Body of pancreas (tissue), 4 donors: ENCODE data around the gene OR8G5. TPM values are rescaled to one million over a fixed set of nuclear protein-coding genes. Genes with fewer than 3 reads are reported as not detected.

Experiments used
- ATAC-seq: fragments of 150-250 bp; one replicate; pipeline ENCODE4 v1.9.1; 2016
- DNase-seq, 4 donors: peaks; one replicate each; pipeline ENCODE4 v3.0.0-alpha.2; 2019
- H3K27ac ChIP-seq, 4 donors: fragments of 200-600 bp; sonication (generic); 1 replicate in 3 of 4; 2 replicates in 1 of 4; pipeline versions ENCODE4 v1.5.1 to v1.6.1; 2016 to 2019; ENCODE audit warnings: mild to moderate bottlenecking in 1 of 4, mixed read lengths in 1 of 4, moderate library complexity in 1 of 4
- H3K27me3 ChIP-seq, 2 donors: fragments of 200-600 bp; sonication (generic); one replicate each; pipeline ENCODE4 v1.6.0; 2016; ENCODE audit warnings: mild to moderate bottlenecking in 1 of 2
- H3K36me3 ChIP-seq, 2 donors: fragments of 200-600 bp; sonication (generic); replicated peaks in 1 of 2; 2 replicates each; pipeline ENCODE4 v1.5.1; 2016; ENCODE audit warnings: low read depth in 2 of 2; ENCODE audit not compliant: insufficient read depth in 1 of 2
- H3K4me1 ChIP-seq: fragments of 200-600 bp; sonication (generic); one replicate; pipeline ENCODE4 v1.6.0; 2016
- H3K4me3 ChIP-seq, 2 donors: fragments of 200-600 bp; sonication (generic); 1 replicate in 1 of 2; 2 replicates in 1 of 2; pipeline ENCODE4 v1.5.1; 2016 to 2019
- H3K9me3 ChIP-seq, 3 donors: fragments of 200-600 bp; sonication (generic); 1 replicate in 2 of 3; 2 replicates in 1 of 3; pipeline ENCODE4 v1.5.1; 2016
- POLR2A ChIP-seq, 3 donors: fragments of 450-650 bp; IDR thresholded peaks; one replicate each; pipeline ENCODE4 v1.6.1; 2016; ENCODE audit warnings: antibody characterized with exemption in 3 of 3, mild to moderate bottlenecking in 2 of 3
- WGBS, 2 donors: methylation state at CpG; one replicate each; pipeline ENCODE4 v1.1.5; 2017; 5-methylcytosine and 5-hydroxymethylcytosine counted together
- intact Hi-C: fragments of 100-400 bp; cut with DNase I; formaldehyde crosslinking; loops from one replicate; pipeline ENCODE4 v1.15.1; 2023
- total RNA-seq, 2 donors: library from RNA; depleted of rRNA; stranded (reverse); fragments of >200 nt; gene quantifications; one replicate each; pipeline ENCODE4 v1.1.0, GENCODE V29; 2016
- TF ChIP-seq, protein P1 (sequence below), 7 experiments: fragments of 450-650 bp in 4 of 7; fragments of 200-600 bp in 3 of 7; sonication (generic) in 3 of 7; IDR thresholded peaks; one replicate each; pipeline ENCODE4 v1.5.1; 2016 to 2019; ENCODE audit warnings: antibody characterized with exemption in 7 of 7

Gene OR8G5
- total RNA-seq, 2 donors from 2014 or later, result not detected

- intact Hi-C loops, result no loop called here
- 53 to 62% methylated on average over 3 of the region's 3 CpGs for WGBS, 2 donors
Measured at GRCh38 chr11:124302347-124303125, 46.4 kb downstream of the OR8G5 start.

DNA sequence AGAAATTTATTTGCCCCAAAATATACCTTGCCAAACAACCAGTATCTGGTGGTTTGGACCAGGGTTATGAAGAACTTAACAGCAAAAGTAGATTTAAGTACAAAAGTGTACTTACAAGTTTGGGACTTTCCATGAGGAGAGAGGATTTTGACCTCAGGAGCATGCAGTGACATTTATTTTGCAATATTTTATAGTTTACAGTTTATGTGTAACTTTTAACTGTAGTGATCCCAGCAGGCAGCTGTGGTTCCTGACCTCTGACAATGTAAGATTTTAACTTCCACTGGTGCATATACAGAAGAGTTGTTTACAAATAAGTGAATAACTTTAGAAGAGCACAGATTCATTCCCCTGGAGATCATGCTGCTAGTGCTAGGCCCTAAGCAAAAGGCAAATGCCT is 50.9 kb downstream of the OR8G5 start:
- peaks cover 16% of the 10 kb centered on the region for H3K4me1 ChIP-seq
- H3K36me3 ChIP-seq, result no peaks in the 10 kb centered on the region
- no peak for DNase-seq
- no peaks in the 10 kb centered on the region for H3K9me3 ChIP-seq
- intact Hi-C loops, result no loop called here
- no peaks in the 10 kb centered on the region for H3K27me3 ChIP-seq
- no peak overlapping the region for H3K4me3 ChIP-seq
- no peak overlapping the region for H3K27ac ChIP-seq
- no peak for ATAC-seq
- no peak for TF ChIP-seq POLR2A (IDR thresholded peaks at IDR 0.05)
- TF ChIP-seq, protein P1, sequence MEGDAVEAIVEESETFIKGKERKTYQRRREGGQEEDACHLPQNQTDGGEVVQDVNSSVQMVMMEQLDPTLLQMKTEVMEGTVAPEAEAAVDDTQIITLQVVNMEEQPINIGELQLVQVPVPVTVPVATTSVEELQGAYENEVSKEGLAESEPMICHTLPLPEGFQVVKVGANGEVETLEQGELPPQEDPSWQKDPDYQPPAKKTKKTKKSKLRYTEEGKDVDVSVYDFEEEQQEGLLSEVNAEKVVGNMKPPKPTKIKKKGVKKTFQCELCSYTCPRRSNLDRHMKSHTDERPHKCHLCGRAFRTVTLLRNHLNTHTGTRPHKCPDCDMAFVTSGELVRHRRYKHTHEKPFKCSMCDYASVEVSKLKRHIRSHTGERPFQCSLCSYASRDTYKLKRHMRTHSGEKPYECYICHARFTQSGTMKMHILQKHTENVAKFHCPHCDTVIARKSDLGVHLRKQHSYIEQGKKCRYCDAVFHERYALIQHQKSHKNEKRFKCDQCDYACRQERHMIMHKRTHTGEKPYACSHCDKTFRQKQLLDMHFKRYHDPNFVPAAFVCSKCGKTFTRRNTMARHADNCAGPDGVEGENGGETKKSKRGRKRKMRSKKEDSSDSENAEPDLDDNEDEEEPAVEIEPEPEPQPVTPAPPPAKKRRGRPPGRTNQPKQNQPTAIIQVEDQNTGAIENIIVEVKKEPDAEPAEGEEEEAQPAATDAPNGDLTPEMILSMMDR (IDR thresholded peaks at IDR 0.05), result no peak

More at GRCh38 chr11:124302347-124303125, 46.4 kb downstream of the OR8G5 start:
- DNase-seq (no peak), ATAC-seq (no peak)
- H3K27me3 ChIP-seq, result no peaks in the 10 kb centered on the region
- H3K4me1 ChIP-seq, result no peaks in the 10 kb centered on the region
- no peaks in the 10 kb centered on the region for H3K9me3 ChIP-seq
- TF ChIP-seq, protein P1 (IDR thresholded peaks at IDR 0.05), result no peak
- H3K27ac ChIP-seq, result no peak overlapping the region
- H3K4me3 ChIP-seq, result no peak overlapping the region
- no peaks in the 10 kb centered on the region for H3K36me3 ChIP-seq

GRCh38 chr11:124310721-124311120 is 54.5 kb downstream of the OR8G5 start:
- H3K9me3 ChIP-seq, result no peaks in the 10 kb centered on the region
- no peaks in the 10 kb centered on the region for H3K36me3 ChIP-seq
- no peak overlapping the region for H3K4me3 ChIP-seq
- peaks cover 16% of the 10 kb centered on the region for H3K4me1 ChIP-seq
- ATAC-seq, result no peak
- DNase-seq, result no peak
- TF ChIP-seq, protein P1 (IDR thresholded peaks at IDR 0.05), result no peak
- TF ChIP-seq POLR2A (IDR thresholded peaks at IDR 0.05), result no peak
- peak overlapping the region in 1 of 4 donors; percentile 26 for H3K27ac ChIP-seq
- intact Hi-C loops, result no loop called here
- no peaks in the 10 kb centered on the region for H3K27me3 ChIP-seq

DNA sequence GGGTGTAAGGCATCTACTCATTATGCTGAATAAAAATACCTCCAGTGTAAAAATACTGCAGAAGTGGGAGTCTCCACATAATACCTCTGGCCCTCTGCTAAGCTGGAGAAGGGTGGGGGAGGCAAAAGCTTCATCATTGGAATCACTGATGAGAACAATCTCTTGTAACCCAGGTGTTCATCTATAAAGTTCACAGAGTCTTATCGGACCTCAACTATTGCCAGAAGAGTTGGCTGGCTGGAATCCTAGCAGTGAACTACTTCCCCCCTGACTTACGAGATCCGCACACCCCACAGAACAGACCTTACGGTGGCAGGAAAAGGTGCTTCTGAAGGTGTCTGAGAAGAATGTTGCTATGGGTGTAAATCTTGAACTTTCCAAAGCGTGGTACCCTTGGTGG is 55.1 kb downstream of the OR8G5 start:
- Histone ChIP-seq H3K27ac (peak overlapping the region in 2 of 4 donors; percentile 18 to 26), H3K4me1 (peaks cover 16% of the 10 kb centered on the region), H3K9me3 (no peaks in the 10 kb centered on the region), H3K4me3 (no peak overlapping the region), H3K27me3 (no peaks in the 10 kb centered on the region), H3K36me3 (no peaks in the 10 kb centered on the region)
- WGBS, 2 donors, result 35 to 70% methylated on average over 5 of the region's 5 CpGs
- ATAC-seq (peak; percentile 80), DNase-seq (peak; percentile 28 to 64 (median 46))
- no peak for TF ChIP-seq POLR2A (IDR thresholded peaks at IDR 0.05)
- TF ChIP-seq, protein P1 (IDR thresholded peaks at IDR 0.05), result no peak
- intact Hi-C loops, result no loop called here

GRCh38 chr11:124311670-124312069 is 55.5 kb downstream of the OR8G5 start:
- H3K4me3 ChIP-seq, result no peak overlapping the region
- ATAC-seq (no peak), DNase-seq (no peak)
- no peaks in the 10 kb centered on the region for H3K27me3 ChIP-seq
- intact Hi-C loops, result no loop called here
- H3K4me1 ChIP-seq, result peaks cover 16% of the 10 kb centered on the region
- H3K9me3 ChIP-seq, result no peaks in the 10 kb centered on the region
- no peaks in the 10 kb centered on the region for H3K36me3 ChIP-seq
- H3K27ac ChIP-seq, result peak overlapping the region in 2 of 4 donors; percentile 18 to 23
- TF ChIP-seq, protein P1 (IDR thresholded peaks at IDR 0.05), result no peak
- TF ChIP-seq POLR2A (IDR thresholded peaks at IDR 0.05), result no peak
